Thoracic aorta (tissue), 2 donors: ENCODE results near the gene KRT3. TPM values are rescaled to one million over a fixed set of nuclear protein-coding genes. Genes with fewer than 3 reads are reported as not detected.

ENCODE experiments used
- ATAC-seq: fragments of 150-250 bp; one replicate; pipeline ENCODE4 v1.8.0; 2017; ENCODE audit warnings: low read depth; ENCODE audit not compliant: insufficient number of reproducible peaks, low FRiP score
- DNase-seq: peaks from one replicate; pipeline ENCODE4 v3.0.0-alpha.2; 2020; ENCODE audit warnings: low spot score
- H3K27ac ChIP-seq, 2 donors: fragments of 200-600 bp; sonication (generic); 1 replicate in 1 of 2; 2 replicates in 1 of 2; pipeline ENCODE4 v1.5.1; 2016; ENCODE audit warnings: mild to moderate bottlenecking in 2 of 2, moderate library complexity in 2 of 2
- H3K27me3 ChIP-seq: fragments of 200-600 bp; sonication (generic); replicated peaks from 2 replicates; pipeline ENCODE4 v1.6.0; 2016; ENCODE audit warnings: mild to moderate bottlenecking; ENCODE audit not compliant: insufficient read depth
- H3K36me3 ChIP-seq: fragments of 200-600 bp; sonication (generic); one replicate; pipeline ENCODE4 v1.5.1; 2016
- H3K4me1 ChIP-seq, 2 donors: fragments of 200-600 bp; sonication (generic); 1 replicate in 1 of 2; 2 replicates in 1 of 2; pipeline versions ENCODE4 v1.5.1 to v1.6.0; 2016; ENCODE audit warnings: low read depth in 2 of 2, mild to moderate bottlenecking in 1 of 2; ENCODE audit not compliant: control insufficient read depth in 1 of 2
- H3K4me3 ChIP-seq: fragments of 200-600 bp; sonication (generic); 2 replicates; pipeline ENCODE4 v1.5.1; 2016; ENCODE audit warnings: mild to moderate bottlenecking
- H3K9me3 ChIP-seq: fragments of 200-600 bp; sonication (generic); 2 replicates; pipeline ENCODE4 v1.5.1; 2016
- CTCF ChIP-seq: fragments of 200-600 bp; sonication (generic); IDR thresholded peaks from one replicate; pipeline ENCODE4 v1.5.1; 2019; ENCODE audit warnings: antibody characterized with exemption
- total RNA-seq, 2 donors: library from RNA; depleted of rRNA; stranded (reverse); fragments of >200 nt; gene quantifications; one replicate each; pipeline versions ENCODE4 v1.1.0 to v1.2.3, GENCODE V29; 2016

Gene KRT3
- total RNA-seq, 2 donors from 2014 or later: not detected

- Histone ChIP-seq H3K9me3 (no peaks in the 10 kb centered on the region), H3K27ac (no peak overlapping the region), H3K27me3 (no peaks in the 10 kb centered on the region), H3K4me1 (no peaks in the 10 kb centered on the region), H3K4me3 (no peak overlapping the region), H3K36me3 (no peaks in the 10 kb centered on the region)
- DNase-seq: no peak
- no peak for TF ChIP-seq CTCF
- ATAC-seq: no peak
These were observed 36.5 kb upstream of the KRT3 start for GRCh38 chr12:52832451-52832850.

- Histone ChIP-seq H3K27ac (no peak overlapping the region), H3K36me3 (no peaks in the 10 kb centered on the region), H3K4me1 (no peaks in the 10 kb centered on the region), H3K4me3 (no peak overlapping the region), H3K9me3 (no peaks in the 10 kb centered on the region), H3K27me3 (no peaks in the 10 kb centered on the region)
- DNase-seq: no peak
- no peak for TF ChIP-seq CTCF
- no peak for ATAC-seq
These were observed 35.3 kb upstream of the KRT3 start for GRCh38 chr12:52831251-52831650.

- H3K27me3 ChIP-seq: no peaks in the 10 kb centered on the region
- no peak for TF ChIP-seq CTCF
These were observed 34.3 kb upstream of the KRT3 start for GRCh38 chr12:52829986-52830770.

GRCh38 chr12:52828591-52829021 lies 32.7 kb upstream of the KRT3 start:
- H3K27ac ChIP-seq: no peak overlapping the region
- no peak for ATAC-seq
- no peaks in the 10 kb centered on the region for H3K9me3 ChIP-seq
- H3K27me3 ChIP-seq: no peaks in the 10 kb centered on the region
- no peak for TF ChIP-seq CTCF
- H3K36me3 ChIP-seq: no peaks in the 10 kb centered on the region
- H3K4me1 ChIP-seq: no peaks in the 10 kb centered on the region
- no peak overlapping the region for H3K4me3 ChIP-seq
- DNase-seq: no peak

More at GRCh38 chr12:52829986-52830770, 34.3 kb upstream of the KRT3 start:
- DNase-seq: no peak
- Histone ChIP-seq H3K36me3 (no peaks in the 10 kb centered on the region), H3K27ac (no peak overlapping the region), H3K4me3 (no peak overlapping the region), H3K9me3 (no peaks in the 10 kb centered on the region), H3K4me1 (no peaks in the 10 kb centered on the region)
- ATAC-seq: no peak

GRCh38 chr12:52828156-52828555 lies 32.2 kb upstream of the KRT3 start:
- Histone ChIP-seq H3K4me3 (no peak overlapping the region), H3K27me3 (no peaks in the 10 kb centered on the region), H3K27ac (no peak overlapping the region), H3K36me3 (no peaks in the 10 kb centered on the region), H3K9me3 (no peaks in the 10 kb centered on the region), H3K4me1 (no peaks in the 10 kb centered on the region)
- ATAC-seq (no peak), DNase-seq (no peak)
- no peak for TF ChIP-seq CTCF
